ENCODE results near the gene SCN7A.

Gene SCN7A

GRCh38 chr2:166388481-166389070, 105.5 kb downstream of the SCN7A start:
- TF ChIP-seq ZNF274 (IDR thresholded peaks at IDR 0.05; ENCODE audit: low read depth, low read length) = no peak
- no peak overlapping the region for H3K4me3 ChIP-seq (ENCODE audit: low read length)

GRCh38 chr2:166385313-166385712, 108.7 kb downstream of the SCN7A start:
- no peak overlapping the region for H3K4me3 ChIP-seq (ENCODE audit: low read length)

GRCh38 chr2:166384774-166385173, 109.3 kb downstream of the SCN7A start:
- no peak overlapping the region for H3K4me3 ChIP-seq (ENCODE audit: low read length)
- no peak for TF ChIP-seq ZNF274 (IDR thresholded peaks at IDR 0.05; ENCODE audit: low read depth, low read length)

More at GRCh38 chr2:166385313-166385712, 108.7 kb downstream of the SCN7A start:
- no peak for TF ChIP-seq ZNF274 (IDR thresholded peaks at IDR 0.05; ENCODE audit: low read depth, low read length)

GRCh38 chr2:166382448-166382847, 111.6 kb downstream of the SCN7A start:
- no peak for TF ChIP-seq ZNF274 (IDR thresholded peaks at IDR 0.05; ENCODE audit: low read depth, low read length)
- H3K4me3 ChIP-seq (ENCODE audit: low read length) = no peak overlapping the region

GRCh38 chr2:166380615-166381014, 113.4 kb downstream of the SCN7A start:
- no peak for TF ChIP-seq ZNF274 (IDR thresholded peaks at IDR 0.05; ENCODE audit: low read depth, low read length)
- no peak overlapping the region for H3K4me3 ChIP-seq (ENCODE audit: low read length)

- no peak overlapping the region for H3K4me3 ChIP-seq (ENCODE audit: low read length)
- TF ChIP-seq ZNF274 (IDR thresholded peaks at IDR 0.05; ENCODE audit: low read depth, low read length) = no peak
These were observed 117.2 kb downstream of the SCN7A start for GRCh38 chr2:166376873-166377272.

- H3K4me3 ChIP-seq (ENCODE audit: low read length) = no peak overlapping the region; the same call in 1 of the 2 replicates
- TF ChIP-seq ZNF274 (IDR thresholded peaks at IDR 0.05; ENCODE audit: low read depth, low read length) = no peak
These were observed 117.6 kb downstream of the SCN7A start for GRCh38 chr2:166376488-166376828.

- peak within 1 kb of the TSS; percentile 6 for H3K4me3 ChIP-seq (ENCODE audit: low read length)
- TF ChIP-seq ZNF274 (IDR thresholded peaks at IDR 0.05; ENCODE audit: low read depth, low read length) = no peak
These were observed 118.1 kb downstream of the SCN7A start, which contains the start of gene SCN9A for GRCh38 chr2:166375736-166376487. TSS of gene SCN9A (minus strand) at chr2:166375944. CDS start at chr2:166311756, 64,188 bp downstream.

GRCh38 chr2:166375195-166375735, 118.8 kb downstream of the SCN7A start:
- no peak for TF ChIP-seq ZNF274 (IDR thresholded peaks at IDR 0.05; ENCODE audit: low read depth, low read length)
- peak overlapping the region; percentile 6 for H3K4me3 ChIP-seq (ENCODE audit: low read length)

GRCh38 chr2:166373951-166374350, 120.1 kb downstream of the SCN7A start:
- no peak overlapping the region for H3K4me3 ChIP-seq (ENCODE audit: low read length)
- no peak for TF ChIP-seq ZNF274 (IDR thresholded peaks at IDR 0.05; ENCODE audit: low read depth, low read length)

- H3K4me3 ChIP-seq (ENCODE audit: low read length) = no peak overlapping the region
- TF ChIP-seq ZNF274 (IDR thresholded peaks at IDR 0.05; ENCODE audit: low read depth, low read length) = no peak
These were observed 120.5 kb downstream of the SCN7A start for GRCh38 chr2:166373539-166373938.

GRCh38 chr2:166373105-166373504, 120.9 kb downstream of the SCN7A start:
- TF ChIP-seq ZNF274 (IDR thresholded peaks at IDR 0.05; ENCODE audit: low read depth, low read length) = no peak
- no peak overlapping the region for H3K4me3 ChIP-seq (ENCODE audit: low read length)

GRCh38 chr2:166372046-166372445, 122.0 kb downstream of the SCN7A start:
- TF ChIP-seq ZNF274 (IDR thresholded peaks at IDR 0.05; ENCODE audit: low read depth, low read length) = no peak
- no peak overlapping the region for H3K4me3 ChIP-seq (ENCODE audit: low read length)

- H3K4me3 ChIP-seq (ENCODE audit: low read length) = no peak overlapping the region
- TF ChIP-seq ZNF274 (IDR thresholded peaks at IDR 0.05; ENCODE audit: low read depth, low read length) = no peak
These were observed 128.1 kb downstream of the SCN7A start for GRCh38 chr2:166365803-166366420.

- H3K4me3 ChIP-seq (ENCODE audit: low read length) = no peak overlapping the region
- TF ChIP-seq ZNF274 (IDR thresholded peaks at IDR 0.05; ENCODE audit: low read depth, low read length) = no peak
These were observed 128.8 kb downstream of the SCN7A start for GRCh38 chr2:166365239-166365638.

All from GM08714 (cell line).